ENCODE measurements around the gene CEBPA. TPM values are rescaled to one million over a fixed set of nuclear protein-coding genes. Genes with fewer than 3 reads are reported as not detected.

Gene CEBPA
- polyA plus RNA-seq, 1 donor (not counting 4 experiments of a cell fraction or from before 2014, with no cell fraction given): 3.6 TPM

DNA sequence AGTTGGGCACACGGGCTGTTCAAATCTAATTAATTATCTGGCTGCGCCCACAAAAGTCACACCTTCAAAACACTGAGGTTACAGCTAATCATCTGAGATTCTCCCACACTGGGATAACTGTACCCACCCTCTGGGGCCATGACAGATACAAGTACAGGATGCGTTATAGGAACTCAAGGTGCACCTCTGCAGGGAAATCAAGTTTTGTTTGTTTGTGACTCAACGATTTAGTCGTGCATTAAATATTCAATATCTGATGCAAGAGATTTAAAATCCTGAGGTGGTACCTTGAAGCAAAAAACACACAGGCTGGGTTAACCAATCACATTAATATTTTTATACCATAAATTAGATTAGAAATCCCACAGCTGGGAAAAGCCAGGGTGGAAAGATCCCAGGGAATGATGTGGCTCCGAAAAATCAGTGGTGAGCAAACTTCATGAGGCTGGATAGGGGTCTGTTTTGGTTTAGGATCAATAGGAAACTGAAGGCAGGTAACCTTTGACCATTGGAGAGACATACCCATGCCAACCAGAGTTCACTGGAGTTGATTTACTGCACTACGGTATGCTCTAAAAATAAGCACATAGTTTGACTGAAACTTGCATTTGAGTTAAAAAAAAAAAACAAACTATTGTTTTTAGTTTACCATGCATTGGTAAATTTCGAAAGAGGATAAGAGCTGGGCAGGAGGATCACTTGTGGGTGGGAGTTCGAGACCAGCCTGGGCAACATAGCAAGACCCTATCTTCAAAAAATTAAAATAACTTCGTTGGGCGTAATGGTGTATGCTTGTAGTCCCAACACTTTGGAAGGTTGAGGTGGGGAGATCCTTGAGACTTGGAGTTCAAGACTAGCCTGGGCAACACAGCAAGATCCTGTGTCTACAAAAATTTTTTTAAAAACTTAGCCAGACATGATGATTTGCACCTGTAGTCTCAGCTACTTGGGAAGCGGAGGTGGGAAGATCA is 47.3 kb upstream of the CEBPA start:
- H3K9ac ChIP-seq (ENCODE audit: control insufficient read depth, extremely low read depth, insufficient read depth, low read length): no peak overlapping the region
- DNase-seq (ENCODE audit: low read depth, low spot score) (no peak), FAIRE-seq (no peak)
- no peaks in the 10 kb centered on the region for H3K9me3 ChIP-seq (ENCODE audit: control insufficient read depth, low read depth, low read length)
- H3K79me2 ChIP-seq (ENCODE audit: control insufficient read depth, insufficient read depth, low read length): no peaks in the 10 kb centered on the region
- H3K4me1 ChIP-seq (ENCODE audit: control insufficient read depth, extremely low read depth, insufficient read depth, low read length): peaks cover 22% of the 10 kb centered on the region
- H2AFZ ChIP-seq (ENCODE audit: control insufficient read depth, low read length): no peak overlapping the region
- peak overlapping the region; percentile 55 for H3K27ac ChIP-seq (ENCODE audit: control insufficient read depth, insufficient read depth, low read length)
- no peak overlapping the region for H3K4me3 ChIP-seq (ENCODE audit: control insufficient read depth in 2 of 3, extremely low read depth in 1 of 3, insufficient read depth in 2 of 3, low read depth in 1 of 3, low read length in 3 of 3)
- H3K27me3 ChIP-seq (ENCODE audit: control insufficient read depth, extremely low read depth, insufficient read depth, low read length): peaks cover 7% of the 10 kb centered on the region
- H3K36me3 ChIP-seq (ENCODE audit: control insufficient read depth in 2 of 2, extremely low read depth in 1 of 2, insufficient read depth in 2 of 2, low read length in 2 of 2): no peaks in the 10 kb centered on the region
- no peaks in the 10 kb centered on the region for H3K9me1 ChIP-seq (ENCODE audit: control insufficient read depth, extremely low read depth, insufficient read depth, low read length)
- TF ChIP-seq EZH2 (IDR thresholded peaks at IDR 0.05; ENCODE audit: low read length): no peak
- TF ChIP-seq CTCF (optimal IDR thresholded peaks at IDR 0.05 in 1 of 3, IDR thresholded peaks at IDR 0.05 in 1 of 3, conservative IDR thresholded peaks at IDR 0.05 in 1 of 3; ENCODE audit: extremely low read depth in 1 of 3, insufficient read depth in 2 of 3, low read length in 3 of 3): no peak
- dilution Hi-C loops (cut with MboI; ENCODE audit: extremely low pct_ligation_motif_present, low sequenced_read_pairs): no loop called here
- H3K4me2 ChIP-seq (ENCODE audit: control insufficient read depth, extremely low read depth, insufficient read depth, low read depth, low read length): peak overlapping the region; percentile 46
- no peaks in the 10 kb centered on the region for H4K20me1 ChIP-seq (ENCODE audit: control insufficient read depth, extremely low read depth, insufficient read depth, low read length)

DNA sequence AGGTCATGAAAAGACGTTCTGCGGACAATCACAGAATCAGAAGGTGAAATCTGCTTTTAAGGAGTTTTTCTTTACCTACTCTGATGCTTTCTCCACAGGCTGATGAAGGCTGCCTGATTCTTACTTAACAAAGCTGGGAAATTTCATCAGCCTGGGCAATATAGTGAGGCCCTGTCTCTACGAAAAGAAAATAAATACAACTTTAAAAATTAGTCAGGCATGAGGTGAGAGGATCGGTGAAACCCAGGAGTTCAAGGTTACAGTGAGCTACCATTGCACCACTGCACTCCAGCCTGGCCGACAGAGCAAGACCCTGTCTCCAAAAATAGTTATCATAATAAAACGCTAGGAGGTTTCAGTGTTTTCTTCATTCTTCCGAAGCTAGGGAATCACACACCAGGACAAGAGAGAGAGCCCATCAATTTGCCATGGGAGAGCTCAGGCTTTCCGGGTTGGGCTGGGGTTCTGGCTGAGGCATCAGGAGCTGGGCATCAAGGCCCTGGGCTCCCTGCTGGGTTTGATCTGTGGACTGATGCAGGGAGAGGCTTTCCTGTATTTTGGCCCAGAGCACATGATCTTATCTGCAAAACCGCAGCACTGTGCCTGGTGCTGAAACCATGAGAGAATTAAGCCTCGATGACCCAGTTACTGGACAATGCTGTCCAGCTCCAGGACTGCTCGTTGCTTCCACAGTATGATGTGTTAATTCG is 46.1 kb upstream of the CEBPA start:
- H3K4me2 ChIP-seq (ENCODE audit: control insufficient read depth, extremely low read depth, insufficient read depth, low read depth, low read length): no peak overlapping the region
- H3K36me3 ChIP-seq (ENCODE audit: control insufficient read depth in 2 of 2, extremely low read depth in 1 of 2, insufficient read depth in 2 of 2, low read length in 2 of 2): no peaks in the 10 kb centered on the region
- H4K20me1 ChIP-seq (ENCODE audit: control insufficient read depth, extremely low read depth, insufficient read depth, low read length): no peaks in the 10 kb centered on the region
- no peak overlapping the region for H3K4me3 ChIP-seq (ENCODE audit: control insufficient read depth in 2 of 3, extremely low read depth in 1 of 3, insufficient read depth in 2 of 3, low read depth in 1 of 3, low read length in 3 of 3)
- H2AFZ ChIP-seq (ENCODE audit: control insufficient read depth, low read length): no peak overlapping the region
- peak; percentile 85 for FAIRE-seq
- H3K9me3 ChIP-seq (ENCODE audit: control insufficient read depth, low read depth, low read length): no peaks in the 10 kb centered on the region
- dilution Hi-C loops (cut with MboI; ENCODE audit: extremely low pct_ligation_motif_present, low sequenced_read_pairs): no loop called here
- no peak for DNase-seq (ENCODE audit: low read depth, low spot score)
- H3K9me1 ChIP-seq (ENCODE audit: control insufficient read depth, extremely low read depth, insufficient read depth, low read length): no peaks in the 10 kb centered on the region
- no peak overlapping the region for H3K27ac ChIP-seq (ENCODE audit: control insufficient read depth, insufficient read depth, low read length)
- H3K4me1 ChIP-seq (ENCODE audit: control insufficient read depth, extremely low read depth, insufficient read depth, low read length): peaks cover 22% of the 10 kb centered on the region
- H3K79me2 ChIP-seq (ENCODE audit: control insufficient read depth, insufficient read depth, low read length): no peaks in the 10 kb centered on the region
- no peak overlapping the region for H3K9ac ChIP-seq (ENCODE audit: control insufficient read depth, extremely low read depth, insufficient read depth, low read length)
- TF ChIP-seq EZH2 (IDR thresholded peaks at IDR 0.05; ENCODE audit: low read length) (no peak), CTCF (optimal IDR thresholded peaks at IDR 0.05 in 1 of 3, IDR thresholded peaks at IDR 0.05 in 1 of 3, conservative IDR thresholded peaks at IDR 0.05 in 1 of 3; ENCODE audit: extremely low read depth in 1 of 3, insufficient read depth in 2 of 3, low read length in 3 of 3) (no peak)
- H3K27me3 ChIP-seq (ENCODE audit: control insufficient read depth, extremely low read depth, insufficient read depth, low read length): peaks cover 7% of the 10 kb centered on the region
